ENCODE measurements around the gene THOC7.

Gene THOC7

DNA sequence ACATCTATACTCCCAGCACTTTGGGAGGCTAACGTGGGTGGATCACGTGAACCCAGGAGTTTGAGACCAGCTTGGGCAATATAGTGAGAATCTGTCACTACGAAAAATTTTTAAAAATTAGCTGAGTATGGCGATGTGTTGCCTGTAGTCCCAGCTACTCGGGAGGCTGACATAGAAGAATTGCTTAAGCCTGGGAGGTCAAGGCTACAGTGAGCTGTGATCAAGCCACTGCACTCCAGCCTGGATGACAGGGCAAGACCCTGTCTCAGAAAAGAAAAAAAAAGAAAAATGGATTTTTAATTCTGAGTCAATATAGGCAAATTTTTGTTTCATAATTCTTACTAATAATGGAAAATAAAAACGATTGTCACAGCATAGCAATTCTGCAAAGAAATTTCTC lies 31.2 kb downstream of the THOC7 start:
- TF ChIP-seq, protein P1, sequence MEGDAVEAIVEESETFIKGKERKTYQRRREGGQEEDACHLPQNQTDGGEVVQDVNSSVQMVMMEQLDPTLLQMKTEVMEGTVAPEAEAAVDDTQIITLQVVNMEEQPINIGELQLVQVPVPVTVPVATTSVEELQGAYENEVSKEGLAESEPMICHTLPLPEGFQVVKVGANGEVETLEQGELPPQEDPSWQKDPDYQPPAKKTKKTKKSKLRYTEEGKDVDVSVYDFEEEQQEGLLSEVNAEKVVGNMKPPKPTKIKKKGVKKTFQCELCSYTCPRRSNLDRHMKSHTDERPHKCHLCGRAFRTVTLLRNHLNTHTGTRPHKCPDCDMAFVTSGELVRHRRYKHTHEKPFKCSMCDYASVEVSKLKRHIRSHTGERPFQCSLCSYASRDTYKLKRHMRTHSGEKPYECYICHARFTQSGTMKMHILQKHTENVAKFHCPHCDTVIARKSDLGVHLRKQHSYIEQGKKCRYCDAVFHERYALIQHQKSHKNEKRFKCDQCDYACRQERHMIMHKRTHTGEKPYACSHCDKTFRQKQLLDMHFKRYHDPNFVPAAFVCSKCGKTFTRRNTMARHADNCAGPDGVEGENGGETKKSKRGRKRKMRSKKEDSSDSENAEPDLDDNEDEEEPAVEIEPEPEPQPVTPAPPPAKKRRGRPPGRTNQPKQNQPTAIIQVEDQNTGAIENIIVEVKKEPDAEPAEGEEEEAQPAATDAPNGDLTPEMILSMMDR (conservative IDR thresholded peaks at IDR 0.05), result no peak
- no peak overlapping the region for H3K27ac ChIP-seq

DNA sequence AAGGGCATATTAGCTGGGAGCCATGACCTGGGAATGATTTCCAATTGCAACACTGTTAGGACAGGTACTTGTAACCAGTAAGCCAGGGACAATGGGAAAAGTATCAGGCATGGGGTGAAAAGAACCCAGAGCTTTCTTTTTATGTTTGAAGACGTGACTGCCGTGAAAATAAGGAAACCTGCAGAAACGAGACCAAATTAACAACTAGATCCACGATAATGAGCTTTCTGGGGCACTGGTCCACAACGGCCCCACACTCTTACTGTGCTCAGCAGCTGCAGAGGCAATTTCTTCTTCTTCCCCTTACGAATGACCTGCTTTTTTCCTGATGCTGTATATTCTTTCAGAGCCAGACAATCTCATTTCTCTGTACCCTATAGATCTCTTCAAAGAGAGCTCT lies 33.1 kb downstream of the THOC7 start:
- TF ChIP-seq, protein P1 (conservative IDR thresholded peaks at IDR 0.05), result no peak
- H3K27ac ChIP-seq, result no peak overlapping the region

- H3K27ac ChIP-seq, result no peak overlapping the region
- TF ChIP-seq, protein P1 (conservative IDR thresholded peaks at IDR 0.05), result no peak
Observed at GRCh38 chr3:63824309-63824708, 39.3 kb downstream of the THOC7 start.

- TF ChIP-seq, protein P1 (conservative IDR thresholded peaks at IDR 0.05), result no peak
- H3K27ac ChIP-seq, result no peak within 1 kb of the TSS
Observed at GRCh38 chr3:63819151-63819398, 44.5 kb downstream of the THOC7 start, which contains the start of gene C3orf49. C3orf49 (plus strand) TSS chr3:63819299; CDS start chr3:63819472, 173 bp downstream.

DNA sequence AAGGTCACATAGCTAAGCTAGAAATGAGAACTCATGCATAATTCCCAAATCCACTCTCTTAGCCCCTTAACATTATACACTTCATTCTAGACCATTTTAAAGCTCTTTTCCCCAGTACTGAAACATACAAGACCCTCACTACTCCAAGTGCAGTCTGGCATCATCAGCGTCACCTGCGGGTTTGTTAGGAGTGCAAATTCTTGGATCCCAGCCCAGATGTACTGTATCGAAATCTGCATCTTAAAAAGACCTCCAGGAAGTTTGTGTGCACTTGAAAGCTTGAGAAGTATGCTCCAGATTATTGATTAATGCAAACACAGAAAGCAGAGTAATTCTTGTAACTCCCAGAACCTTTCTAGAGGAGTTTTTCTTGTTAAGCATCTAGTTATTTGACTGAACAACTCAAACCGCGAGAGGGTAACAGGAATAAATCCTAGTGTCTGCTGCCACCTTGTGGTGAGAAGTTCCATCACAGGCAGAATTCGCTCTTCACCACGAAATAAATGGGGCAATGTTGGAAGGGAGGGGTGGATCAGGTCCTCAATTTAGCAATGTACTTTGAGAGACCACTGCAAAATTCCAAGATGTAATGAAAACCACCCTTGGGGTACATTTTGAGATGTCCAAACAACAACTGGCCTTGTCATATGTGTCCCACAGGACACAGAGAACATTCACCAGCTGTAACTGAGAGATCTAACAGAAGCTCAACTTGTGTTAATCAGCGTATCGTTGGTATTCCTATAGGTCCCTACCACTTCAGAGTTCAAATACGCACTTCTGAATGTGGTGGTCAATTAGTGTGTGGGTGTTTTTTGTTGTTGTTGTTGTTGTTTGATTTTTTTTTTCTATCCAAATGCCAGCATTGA lies 45.1 kb downstream of the THOC7 start:
- TF ChIP-seq, protein P1 (conservative IDR thresholded peaks at IDR 0.05), result peak; percentile 91

DNA sequence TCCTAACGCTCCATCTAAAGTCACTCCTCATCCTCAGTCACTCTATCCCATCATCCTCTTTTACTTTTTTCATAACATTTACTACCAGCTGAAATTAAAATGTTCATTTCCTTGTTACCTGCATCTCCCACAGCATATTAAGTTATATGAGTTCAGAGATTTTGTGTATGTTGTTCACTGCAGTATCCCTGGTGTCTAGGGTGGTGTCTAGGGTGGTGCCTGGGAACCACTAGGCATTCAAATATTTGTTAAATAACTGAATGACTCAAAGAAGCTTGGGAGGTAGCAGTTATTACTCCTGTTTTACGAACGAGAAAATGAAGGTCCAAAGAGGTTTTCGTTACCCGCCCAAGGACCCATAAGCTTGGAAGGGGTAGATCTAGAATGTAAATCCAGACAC lies 46.4 kb downstream of the THOC7 start:
- no peak overlapping the region for H3K27ac ChIP-seq
- TF ChIP-seq, protein P1 (conservative IDR thresholded peaks at IDR 0.05), result no peak

More for the DNA sequence above, 45.1 kb downstream of the THOC7 start:
- H3K27ac ChIP-seq, result no peak overlapping the region

DNA sequence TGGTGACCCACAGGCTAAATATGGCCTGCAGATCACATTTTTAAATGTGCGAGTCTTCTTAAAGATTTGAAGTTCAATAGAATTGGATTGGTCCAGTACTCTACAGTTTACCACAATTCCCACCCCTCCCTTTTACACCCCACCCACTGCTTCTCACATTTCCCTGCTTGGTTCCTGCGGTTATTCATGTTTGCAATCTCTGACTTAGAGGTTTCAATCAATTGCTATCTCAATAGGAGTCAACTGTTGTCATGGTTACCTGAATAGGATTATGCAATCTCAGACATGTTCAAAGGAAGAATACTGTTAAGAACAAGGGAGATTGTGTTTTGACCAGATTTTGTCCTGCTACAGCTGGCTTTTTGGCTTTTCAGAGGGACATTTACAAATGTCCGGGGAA lies 49.4 kb downstream of the THOC7 start:
- no peak overlapping the region for H3K27ac ChIP-seq
- TF ChIP-seq, protein P1 (conservative IDR thresholded peaks at IDR 0.05), result no peak

Measured in VCaP (cell line).